HepG2 (cell line): ENCODE measurements around the gene RNH1. TPM values are rescaled to one million over a fixed set of nuclear protein-coding genes. Genes with fewer than 3 reads are reported as not detected.

Experiments
- CHCHD3 ChIP-seq: sonication (generic); formaldehyde crosslinking; IDR thresholded peaks from 2 replicates; pipeline ENCODE4 v1.8.0; 2022; ENCODE audit warnings: mild to moderate bottlenecking, missing genetic modification reagents, moderate library complexity
- FOXA3 ChIP-seq: IDR thresholded peaks from 2 replicates; pipeline ENCODE4 v1.6.1; 2016; ENCODE audit warnings: missing genetic modification reagents, missing compliant biosample characterization
- GTF3A ChIP-seq: sonication (generic); formaldehyde crosslinking; conservative IDR thresholded peaks from 2 replicates; pipeline ENCODE4 v1.4.0; 2020; ENCODE audit warnings: mild to moderate bottlenecking, missing genetic modification reagents
- HNRNPLL ChIP-seq: fragments of 200-400 bp; formaldehyde crosslinking; IDR thresholded peaks from 2 replicates; pipeline ENCODE4 v1.6.1; 2017; ENCODE audit warnings: mild to moderate bottlenecking, low read depth, low read length; ENCODE audit not compliant: poor library complexity, severe bottlenecking
- MXI1 ChIP-seq: IDR thresholded peaks from 3 replicates; pipeline ENCODE4 v1.6.1; 2012; ENCODE audit warnings: low read depth, low read length, inconsistent platforms, borderline replicate concordance
- POLR2A ChIP-seq, 2 experiments: IDR thresholded peaks; 2 replicates each; pipeline ENCODE4 v1.6.1; 2011; ENCODE audit warnings: low read depth in 2 of 2, low read length in 2 of 2, mild to moderate bottlenecking in 1 of 2, moderate library complexity in 1 of 2; ENCODE audit not compliant: insufficient read depth in 1 of 2
- RFXANK ChIP-seq: IDR thresholded peaks from 2 replicates; pipeline ENCODE4 v1.6.1; 2016
- SALL2 ChIP-seq: sonication (generic); formaldehyde crosslinking; IDR thresholded peaks from 2 replicates; pipeline ENCODE4 v1.8.1; 2023; ENCODE audit warnings: mild to moderate bottlenecking, missing genetic modification reagents, inconsistent platforms
- STAG1 ChIP-seq: sonication (generic); formaldehyde crosslinking; IDR thresholded peaks from 2 replicates; pipeline ENCODE4 v1.4.0; 2020; ENCODE audit warnings: missing genetic modification reagents
- ZFYVE20 ChIP-seq: sonication (generic); formaldehyde crosslinking; IDR thresholded peaks from 2 replicates; pipeline ENCODE4 v1.8.0; 2023; ENCODE audit warnings: low read depth, mild to moderate bottlenecking, moderate library complexity, missing genetic modification reagents, borderline replicate concordance
- ZNF335 ChIP-seq: sonication (generic); formaldehyde crosslinking; IDR thresholded peaks from 2 replicates; pipeline ENCODE4 v1.4.0; 2020; ENCODE audit warnings: missing genetic modification reagents
- ZNF460 ChIP-seq: sonication (generic); formaldehyde crosslinking; IDR thresholded peaks from 2 replicates; pipeline ENCODE4 v1.5.1; 2020; ENCODE audit warnings: missing genetic modification reagents, mild to moderate bottlenecking, borderline replicate concordance
- ZNF564 ChIP-seq: sonication (generic); formaldehyde crosslinking; IDR thresholded peaks from 2 replicates; pipeline ENCODE4 v1.8.1; 2023; ENCODE audit warnings: mild to moderate bottlenecking, missing genetic modification reagents
- ZNF75D ChIP-seq: sonication (generic); formaldehyde crosslinking; IDR thresholded peaks from 2 replicates; pipeline ENCODE4 v1.8.1; 2023; ENCODE audit warnings: missing genetic modification reagents, mild to moderate bottlenecking, borderline replicate concordance
- polyA plus RNA-seq, 8 experiments: library from polyadenylated mRNA; depleted of rRNA in 3 of 8; stranded (reverse) in 7 of 8; unstranded in 1 of 8; fragments of >200 nt; fragmentation: Illumina TruSeq in 4 of 8; extraction: Trizol in 4 of 8; gene quantifications; 2 replicates each; pipeline versions ENCODE4 v1.2.1 to v1.2.3, GENCODE V29; 2011 to 2016; ENCODE audit warnings: low read depth in 4 of 8, missing spikeins in 1 of 8, mixed read lengths in 1 of 8; ENCODE audit not compliant: insufficient read depth in 1 of 8
- total RNA-seq, 5 experiments: library from RNA; depleted of rRNA; stranded (reverse); fragments of >200 nt; fragmentation: Illumina TruSeq; extraction: Trizol; gene quantifications; 2 replicates each; pipeline ENCODE4 v1.2.3, GENCODE V29; 2016; ENCODE audit warnings: low read depth in 1 of 5
- TF ChIP-seq, protein P1 (sequence below): sonication (generic); formaldehyde crosslinking; IDR thresholded peaks from 2 replicates; pipeline ENCODE4 v1.4.0; 2020; ENCODE audit warnings: missing genetic modification reagents
- TF ChIP-seq, protein P2 (sequence below): sonication (generic); formaldehyde crosslinking; IDR thresholded peaks from 2 replicates; pipeline ENCODE4 v1.4.0; 2020; ENCODE audit warnings: missing genetic modification reagents
- TF ChIP-seq, protein P3 (sequence below): sonication (generic); formaldehyde crosslinking; IDR thresholded peaks from 2 replicates; pipeline ENCODE4 v1.5.1; 2020; ENCODE audit warnings: mild to moderate bottlenecking, moderate library complexity, missing genetic modification reagents
- TF ChIP-seq, protein P4 (sequence below): IDR thresholded peaks from 2 replicates; pipeline ENCODE4 v1.6.1; 2016; ENCODE audit warnings: mild to moderate bottlenecking, missing biosample characterization, missing genetic modification reagents
- TF ChIP-seq, protein P5 (sequence below): sonication (generic); formaldehyde crosslinking; IDR thresholded peaks from 2 replicates; pipeline ENCODE4 v1.4.0; 2020; ENCODE audit warnings: missing genetic modification reagents

Gene RNH1
- total and polyA plus RNA-seq, 2 of the 13 experiments (the other 11 are each of a cell fraction or from before 2014, with no cell fraction given): 36.0 to 74.1 TPM

DNA sequence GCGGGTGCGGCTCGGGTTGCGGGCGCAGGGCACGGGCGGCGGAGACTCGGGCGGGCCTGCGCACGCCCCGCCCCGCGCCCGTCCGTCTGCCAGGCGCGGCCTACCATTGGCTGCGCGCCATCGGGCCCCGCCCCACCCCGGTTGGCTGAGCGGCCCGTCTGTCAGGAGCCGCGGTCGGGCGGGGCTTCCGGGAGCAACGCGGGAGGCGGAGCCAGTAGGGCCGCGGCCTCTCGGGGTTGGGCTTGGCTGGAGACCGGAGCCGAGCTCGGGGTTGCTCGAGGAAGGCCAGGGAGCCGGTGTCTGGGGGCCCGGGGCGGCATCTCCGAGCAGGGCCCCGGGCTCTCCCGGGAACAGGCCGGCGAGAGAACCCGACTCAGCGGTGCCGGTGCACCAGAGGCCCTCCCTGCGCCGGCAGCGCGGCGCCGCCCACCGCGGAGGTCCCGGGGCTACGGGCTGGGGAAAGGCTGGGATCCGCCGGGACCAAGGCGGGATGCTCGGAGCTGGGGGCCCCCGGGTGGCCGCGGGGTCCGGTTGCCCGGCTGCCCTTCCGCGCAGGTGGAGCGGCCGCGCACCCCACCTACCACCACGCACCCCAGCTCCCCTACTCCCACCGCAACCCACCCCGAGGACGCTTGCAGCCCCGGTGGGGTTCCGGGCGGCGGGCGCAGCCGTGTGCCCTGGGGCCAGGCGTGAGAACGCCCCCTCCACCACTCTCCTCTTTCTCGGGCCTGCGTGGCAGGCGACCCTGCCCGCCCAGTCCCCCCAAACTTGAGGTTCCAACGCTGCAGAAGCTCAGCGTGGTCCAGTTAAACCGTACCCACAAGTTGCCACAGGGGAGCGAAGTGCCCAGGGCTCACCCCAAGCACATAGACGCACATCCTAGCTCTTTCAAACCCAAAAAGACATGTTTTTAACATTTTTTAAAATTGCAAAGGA is 28.7 kb upstream of the RNH1 start, which contains the start of gene HRAS (continued):
- TF ChIP-seq SALL2 (CRISPR knock-in tag) (peak; percentile 71), STAG1 (CRISPR knock-in tag) (no peak), HNRNPLL (peak; percentile 73), CHCHD3 (CRISPR knock-in tag) (no peak), FOXA3 (CRISPR knock-in tag) (peak; percentile 8; the same call in 1 of the 2 replicates), ZNF335 (no peak), GTF3A (CRISPR knock-in tag) (0 out of 2 replicates have a peak, but pooled peaks have one; percentile 17), ZNF75D (CRISPR knock-in tag) (no peak), ZFYVE20 (CRISPR knock-in tag) (no peak; the same call in 1 of the 2 replicates), POLR2A (IDR thresholded peaks at IDR 0.05; ENCODE audit: insufficient read depth in 1 of 2, low read depth in 2 of 2, low read length in 2 of 2) (peak in 1 of 2 experiments; percentile 44; a peak in 1 of 4 replicates), ZNF564 (CRISPR knock-in tag) (no peak; the same call in 1 of the 2 replicates), RFXANK (CRISPR knock-in tag) (no peak), MXI1 (peak; percentile 19; the same call in 1 of the 3 replicates), ZNF460 (CRISPR knock-in tag) (no peak)
- TF ChIP-seq, protein P1, sequence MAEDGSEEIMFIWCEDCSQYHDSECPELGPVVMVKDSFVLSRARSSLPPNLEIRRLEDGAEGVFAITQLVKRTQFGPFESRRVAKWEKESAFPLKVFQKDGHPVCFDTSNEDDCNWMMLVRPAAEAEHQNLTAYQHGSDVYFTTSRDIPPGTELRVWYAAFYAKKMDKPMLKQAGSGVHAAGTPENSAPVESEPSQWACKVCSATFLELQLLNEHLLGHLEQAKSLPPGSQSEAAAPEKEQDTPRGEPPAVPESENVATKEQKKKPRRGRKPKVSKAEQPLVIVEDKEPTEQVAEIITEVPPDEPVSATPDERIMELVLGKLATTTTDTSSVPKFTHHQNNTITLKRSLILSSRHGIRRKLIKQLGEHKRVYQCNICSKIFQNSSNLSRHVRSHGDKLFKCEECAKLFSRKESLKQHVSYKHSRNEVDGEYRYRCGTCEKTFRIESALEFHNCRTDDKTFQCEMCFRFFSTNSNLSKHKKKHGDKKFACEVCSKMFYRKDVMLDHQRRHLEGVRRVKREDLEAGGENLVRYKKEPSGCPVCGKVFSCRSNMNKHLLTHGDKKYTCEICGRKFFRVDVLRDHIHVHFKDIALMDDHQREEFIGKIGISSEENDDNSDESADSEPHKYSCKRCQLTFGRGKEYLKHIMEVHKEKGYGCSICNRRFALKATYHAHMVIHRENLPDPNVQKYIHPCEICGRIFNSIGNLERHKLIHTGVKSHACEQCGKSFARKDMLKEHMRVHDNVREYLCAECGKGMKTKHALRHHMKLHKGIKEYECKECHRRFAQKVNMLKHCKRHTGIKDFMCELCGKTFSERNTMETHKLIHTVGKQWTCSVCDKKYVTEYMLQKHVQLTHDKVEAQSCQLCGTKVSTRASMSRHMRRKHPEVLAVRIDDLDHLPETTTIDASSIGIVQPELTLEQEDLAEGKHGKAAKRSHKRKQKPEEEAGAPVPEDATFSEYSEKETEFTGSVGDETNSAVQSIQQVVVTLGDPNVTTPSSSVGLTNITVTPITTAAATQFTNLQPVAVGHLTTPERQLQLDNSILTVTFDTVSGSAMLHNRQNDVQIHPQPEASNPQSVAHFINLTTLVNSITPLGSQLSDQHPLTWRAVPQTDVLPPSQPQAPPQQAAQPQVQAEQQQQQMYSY: 0 out of 2 replicates have a peak, but pooled peaks have one; percentile 40
- TF ChIP-seq, protein P2, sequence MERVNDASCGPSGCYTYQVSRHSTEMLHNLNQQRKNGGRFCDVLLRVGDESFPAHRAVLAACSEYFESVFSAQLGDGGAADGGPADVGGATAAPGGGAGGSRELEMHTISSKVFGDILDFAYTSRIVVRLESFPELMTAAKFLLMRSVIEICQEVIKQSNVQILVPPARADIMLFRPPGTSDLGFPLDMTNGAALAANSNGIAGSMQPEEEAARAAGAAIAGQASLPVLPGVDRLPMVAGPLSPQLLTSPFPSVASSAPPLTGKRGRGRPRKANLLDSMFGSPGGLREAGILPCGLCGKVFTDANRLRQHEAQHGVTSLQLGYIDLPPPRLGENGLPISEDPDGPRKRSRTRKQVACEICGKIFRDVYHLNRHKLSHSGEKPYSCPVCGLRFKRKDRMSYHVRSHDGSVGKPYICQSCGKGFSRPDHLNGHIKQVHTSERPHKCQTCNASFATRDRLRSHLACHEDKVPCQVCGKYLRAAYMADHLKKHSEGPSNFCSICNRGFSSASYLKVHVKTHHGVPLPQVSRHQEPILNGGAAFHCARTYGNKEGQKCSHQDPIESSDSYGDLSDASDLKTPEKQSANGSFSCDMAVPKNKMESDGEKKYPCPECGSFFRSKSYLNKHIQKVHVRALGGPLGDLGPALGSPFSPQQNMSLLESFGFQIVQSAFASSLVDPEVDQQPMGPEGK (CRISPR knock-in tag): peak; percentile 57
- TF ChIP-seq, protein P3, sequence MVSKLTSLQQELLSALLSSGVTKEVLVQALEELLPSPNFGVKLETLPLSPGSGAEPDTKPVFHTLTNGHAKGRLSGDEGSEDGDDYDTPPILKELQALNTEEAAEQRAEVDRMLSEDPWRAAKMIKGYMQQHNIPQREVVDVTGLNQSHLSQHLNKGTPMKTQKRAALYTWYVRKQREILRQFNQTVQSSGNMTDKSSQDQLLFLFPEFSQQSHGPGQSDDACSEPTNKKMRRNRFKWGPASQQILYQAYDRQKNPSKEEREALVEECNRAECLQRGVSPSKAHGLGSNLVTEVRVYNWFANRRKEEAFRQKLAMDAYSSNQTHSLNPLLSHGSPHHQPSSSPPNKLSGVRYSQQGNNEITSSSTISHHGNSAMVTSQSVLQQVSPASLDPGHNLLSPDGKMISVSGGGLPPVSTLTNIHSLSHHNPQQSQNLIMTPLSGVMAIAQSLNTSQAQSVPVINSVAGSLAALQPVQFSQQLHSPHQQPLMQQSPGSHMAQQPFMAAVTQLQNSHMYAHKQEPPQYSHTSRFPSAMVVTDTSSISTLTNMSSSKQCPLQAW (CRISPR knock-in tag): no peak
- TF ChIP-seq, protein P4, sequence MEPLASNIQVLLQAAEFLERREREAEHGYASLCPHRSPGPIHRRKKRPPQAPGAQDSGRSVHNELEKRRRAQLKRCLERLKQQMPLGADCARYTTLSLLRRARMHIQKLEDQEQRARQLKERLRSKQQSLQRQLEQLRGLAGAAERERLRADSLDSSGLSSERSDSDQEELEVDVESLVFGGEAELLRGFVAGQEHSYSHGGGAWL (CRISPR knock-in tag): peak; percentile 62; the same call in 1 of the 2 replicates
- TF ChIP-seq, protein P5, sequence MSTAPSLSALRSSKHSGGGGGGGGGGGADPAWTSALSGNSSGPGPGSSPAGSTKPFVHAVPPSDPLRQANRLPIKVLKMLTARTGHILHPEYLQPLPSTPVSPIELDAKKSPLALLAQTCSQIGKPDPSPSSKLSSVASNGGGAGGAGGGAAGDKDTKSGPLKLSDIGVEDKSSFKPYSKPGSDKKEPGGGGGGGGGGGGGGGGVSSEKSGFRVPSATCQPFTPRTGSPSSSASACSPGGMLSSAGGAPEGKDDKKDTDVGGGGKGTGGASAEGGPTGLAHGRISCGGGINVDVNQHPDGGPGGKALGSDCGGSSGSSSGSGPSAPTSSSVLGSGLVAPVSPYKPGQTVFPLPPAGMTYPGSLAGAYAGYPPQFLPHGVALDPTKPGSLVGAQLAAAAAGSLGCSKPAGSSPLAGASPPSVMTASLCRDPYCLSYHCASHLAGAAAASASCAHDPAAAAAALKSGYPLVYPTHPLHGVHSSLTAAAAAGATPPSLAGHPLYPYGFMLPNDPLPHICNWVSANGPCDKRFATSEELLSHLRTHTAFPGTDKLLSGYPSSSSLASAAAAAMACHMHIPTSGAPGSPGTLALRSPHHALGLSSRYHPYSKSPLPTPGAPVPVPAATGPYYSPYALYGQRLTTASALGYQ (CRISPR knock-in tag): 0 out of 2 replicates have a peak, but pooled peaks have one; percentile 31
